Mesenchymal stem cell (in vitro differentiated cells and primary cell): ENCODE results near the gene SLK.

Experiments used
- DNase-seq: peaks from one replicate; pipeline ENCODE4 v3.0.0-alpha.2; 2013
- H2AFZ ChIP-seq: one replicate; pipeline ENCODE4 v1.6.1; 2013; ENCODE audit warnings: low read depth, mild to moderate bottlenecking, control low read depth, inconsistent platforms, low read length, moderate library complexity
- H2AK5ac ChIP-seq: 2 replicates; pipeline ENCODE4 v1.6.1; 2013; ENCODE audit warnings: low read length, moderate library complexity, mild to moderate bottlenecking, inconsistent platforms; ENCODE audit not compliant: severe bottlenecking
- H2BK120ac ChIP-seq: one replicate; pipeline ENCODE4 v1.6.1; 2013; ENCODE audit warnings: low read depth, mild to moderate bottlenecking, inconsistent platforms, low read length, moderate library complexity
- H2BK12ac ChIP-seq, 2 experiments: one replicate each; pipeline ENCODE4 v1.6.1; 2013; ENCODE audit warnings: inconsistent platforms in 2 of 2, low read length in 2 of 2, mild to moderate bottlenecking in 2 of 2, moderate library complexity in 2 of 2, control low read depth in 1 of 2
- H2BK15ac ChIP-seq: one replicate; pipeline ENCODE4 v1.6.1; 2013; ENCODE audit warnings: mild to moderate bottlenecking, low read depth, inconsistent platforms; ENCODE audit not compliant: poor library complexity, severe bottlenecking
- H2BK5ac ChIP-seq: 2 replicates; pipeline ENCODE4 v1.6.1; 2013; ENCODE audit warnings: low read depth, mild to moderate bottlenecking, low read length, control low read depth, inconsistent platforms; ENCODE audit not compliant: poor library complexity, severe bottlenecking
- H3K14ac ChIP-seq, 2 experiments: one replicate each; pipeline ENCODE4 v1.6.1; 2013; ENCODE audit warnings: inconsistent platforms in 2 of 2, low read length in 2 of 2, control low read depth in 1 of 2, mild to moderate bottlenecking in 1 of 2, moderate library complexity in 1 of 2
- H3K18ac ChIP-seq, 2 experiments: one replicate each; pipeline ENCODE4 v1.6.1; 2013; ENCODE audit warnings: inconsistent platforms in 2 of 2, low read length in 2 of 2, control low read depth in 1 of 2, low read depth in 1 of 2, mild to moderate bottlenecking in 1 of 2
- H3K23ac ChIP-seq, 2 experiments: one replicate each; pipeline ENCODE4 v1.6.1; 2013; ENCODE audit warnings: inconsistent platforms in 2 of 2, low read length in 2 of 2, mild to moderate bottlenecking in 2 of 2, moderate library complexity in 2 of 2, control low read depth in 1 of 2
- H3K27ac ChIP-seq: 2 replicates; pipeline ENCODE4 v1.5.1; 2013; ENCODE audit warnings: mild to moderate bottlenecking, moderate library complexity, low read length, control low read depth, inconsistent platforms; ENCODE audit not compliant: poor library complexity, severe bottlenecking
- H3K27me3 ChIP-seq, 2 experiments: 2 replicates each; pipeline versions ENCODE4 v1.6.1 to v1.7.0; 2013; ENCODE audit warnings: low read length in 2 of 2, mild to moderate bottlenecking in 2 of 2, moderate library complexity in 2 of 2, control low read depth in 1 of 2, inconsistent platforms in 1 of 2; ENCODE audit not compliant: control insufficient read depth in 1 of 2, insufficient read depth in 1 of 2
- H3K36me3 ChIP-seq, 2 experiments: 2 replicates each; pipeline versions ENCODE4 v1.6.1 to v1.7.0; 2013; ENCODE audit warnings: low read length in 2 of 2, control low read depth in 1 of 2, inconsistent platforms in 1 of 2, low read depth in 1 of 2, mild to moderate bottlenecking in 1 of 2; ENCODE audit not compliant: insufficient read depth in 2 of 2, control insufficient read depth in 1 of 2
- H3K4ac ChIP-seq, 2 experiments: one replicate each; pipeline ENCODE4 v1.6.1; 2013; ENCODE audit warnings: inconsistent platforms in 2 of 2, low read length in 2 of 2, mild to moderate bottlenecking in 2 of 2, moderate library complexity in 2 of 2, control low read depth in 1 of 2, low read depth in 1 of 2
- H3K4me1 ChIP-seq: 2 replicates; pipeline ENCODE4 v1.6.1; 2013; ENCODE audit warnings: low read depth, low read length, control low read depth; ENCODE audit not compliant: control insufficient read depth, insufficient read depth
- H3K4me2 ChIP-seq: 2 replicates; pipeline ENCODE4 v1.6.1; 2013; ENCODE audit warnings: low read length, mild to moderate bottlenecking, inconsistent platforms; ENCODE audit not compliant: poor library complexity, severe bottlenecking
- H3K4me3 ChIP-seq, 2 experiments: 2 replicates each; pipeline versions ENCODE4 v1.5.1 to v1.7.0; 2013; ENCODE audit warnings: low read length in 2 of 2, mild to moderate bottlenecking in 2 of 2, control low read depth in 1 of 2, low read depth in 1 of 2; ENCODE audit not compliant: insufficient read depth in 1 of 2
- H3K79me1 ChIP-seq: replicated peaks from 2 replicates; pipeline ENCODE4 v1.6.1; 2013; ENCODE audit warnings: mild to moderate bottlenecking, control low read depth, low read length, inconsistent platforms; ENCODE audit not compliant: poor library complexity, severe bottlenecking
- H3K9ac ChIP-seq: 2 replicates; pipeline ENCODE4 v1.7.0; 2013; ENCODE audit warnings: mild to moderate bottlenecking, low read length, moderate library complexity
- H3K9me3 ChIP-seq: 2 replicates; pipeline ENCODE4 v1.7.0; 2013; ENCODE audit warnings: mild to moderate bottlenecking, low read length; ENCODE audit not compliant: control insufficient read depth
- H4K8ac ChIP-seq: one replicate; pipeline ENCODE4 v1.6.1; 2013; ENCODE audit warnings: inconsistent platforms, mild to moderate bottlenecking, low read length, moderate library complexity
- H4K91ac ChIP-seq: one replicate; pipeline ENCODE4 v1.6.1; 2013; ENCODE audit warnings: mild to moderate bottlenecking, low read length, inconsistent platforms
- WGBS: methylation state at CpG from one replicate; pipeline ENCODE4 v1.1.7; 2013; ENCODE audit warnings: mixed read lengths; 5-methylcytosine and 5-hydroxymethylcytosine counted together

The SLK gene

DNA sequence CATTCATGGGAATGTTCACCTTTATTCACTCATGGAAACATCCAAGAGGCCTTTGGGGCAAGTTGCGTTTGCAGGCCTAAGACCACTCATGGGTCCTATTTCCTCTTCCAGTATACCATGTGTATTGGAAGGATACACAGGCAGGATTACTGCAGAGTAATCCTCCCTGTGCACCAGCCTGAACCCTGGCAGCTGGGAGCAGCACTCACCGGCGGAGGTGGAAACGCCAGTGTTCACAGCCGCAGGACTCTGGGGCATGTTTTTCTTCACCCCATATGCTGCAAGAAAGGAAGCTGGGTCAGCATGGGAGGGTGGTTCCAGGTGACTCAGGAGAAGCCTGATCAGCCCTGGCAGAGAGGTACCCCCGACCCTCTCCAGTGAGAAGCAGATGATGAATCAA is 94.3 kb downstream of the SLK start:
- no peak for DNase-seq
- no peak overlapping the region for H2AK5ac ChIP-seq
- no peaks in the 10 kb centered on the region for H3K27me3 ChIP-seq
- no peak overlapping the region for H4K91ac ChIP-seq
- no peak overlapping the region for H2AFZ ChIP-seq
- H3K9ac ChIP-seq, result no peak overlapping the region
- H3K14ac ChIP-seq, result no peak overlapping the region
- H3K9me3 ChIP-seq, result no peaks in the 10 kb centered on the region
- H2BK5ac ChIP-seq, result no peak overlapping the region
- no peaks in the 10 kb centered on the region for H3K79me1 ChIP-seq
- no peaks in the 10 kb centered on the region for H3K36me3 ChIP-seq
- no peak overlapping the region for H3K27ac ChIP-seq
- no peak overlapping the region for H2BK12ac ChIP-seq
- H3K4me3 ChIP-seq, result no peak overlapping the region
- H3K4me2 ChIP-seq, result no peak overlapping the region
- no peak overlapping the region for H4K8ac ChIP-seq
- no peak overlapping the region for H3K23ac ChIP-seq
- no peak overlapping the region for H2BK120ac ChIP-seq
- H3K4me1 ChIP-seq, result no peaks in the 10 kb centered on the region
- no peak overlapping the region for H3K18ac ChIP-seq
- H3K4ac ChIP-seq, result no peak overlapping the region
- no peak overlapping the region for H2BK15ac ChIP-seq
- 90% methylated on average over 6 of the region's 6 CpGs for WGBS

DNA sequence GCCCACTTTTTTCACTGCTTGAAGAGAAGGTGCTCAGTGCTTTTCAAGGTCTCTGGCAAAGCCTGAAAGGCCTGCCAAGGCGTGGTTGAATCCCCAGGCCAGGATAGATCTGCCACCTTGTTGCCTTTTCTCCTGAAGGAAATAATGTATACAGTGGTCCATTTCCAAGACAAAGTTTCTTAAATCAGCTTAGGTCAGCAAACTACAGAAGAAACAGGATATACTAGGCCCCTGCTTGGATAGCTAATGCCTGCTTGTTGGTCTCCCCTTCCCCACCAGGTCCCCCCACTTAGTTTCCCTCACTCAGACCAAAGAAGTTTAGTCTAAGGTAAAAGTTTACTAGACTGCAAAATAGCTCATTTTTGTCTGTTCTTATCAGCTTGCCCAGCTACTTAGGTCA is 98.8 kb downstream of the SLK start:
- Histone ChIP-seq H3K4me1 (peaks cover 3% of the 10 kb centered on the region), H3K18ac (no peak overlapping the region), H3K27ac (no peak overlapping the region), H3K4me2 (no peak overlapping the region), H3K14ac (no peak overlapping the region), H2BK12ac (no peak overlapping the region), H3K27me3 (no peaks in the 10 kb centered on the region), H3K9me3 (no peaks in the 10 kb centered on the region), H2AK5ac (no peak overlapping the region), H3K4me3 (no peak overlapping the region), H2BK15ac (no peak overlapping the region), H3K79me1 (no peaks in the 10 kb centered on the region), H2BK120ac (no peak overlapping the region), H2BK5ac (no peak overlapping the region), H3K9ac (no peak overlapping the region), H4K8ac (no peak overlapping the region), H3K4ac (no peak overlapping the region), H4K91ac (no peak overlapping the region), H3K36me3 (no peaks in the 10 kb centered on the region), H2AFZ (no peak overlapping the region), H3K23ac (no peak overlapping the region)
- no peak for DNase-seq
- 38% methylated on average over 1 of the region's 1 CpG for WGBS

DNA sequence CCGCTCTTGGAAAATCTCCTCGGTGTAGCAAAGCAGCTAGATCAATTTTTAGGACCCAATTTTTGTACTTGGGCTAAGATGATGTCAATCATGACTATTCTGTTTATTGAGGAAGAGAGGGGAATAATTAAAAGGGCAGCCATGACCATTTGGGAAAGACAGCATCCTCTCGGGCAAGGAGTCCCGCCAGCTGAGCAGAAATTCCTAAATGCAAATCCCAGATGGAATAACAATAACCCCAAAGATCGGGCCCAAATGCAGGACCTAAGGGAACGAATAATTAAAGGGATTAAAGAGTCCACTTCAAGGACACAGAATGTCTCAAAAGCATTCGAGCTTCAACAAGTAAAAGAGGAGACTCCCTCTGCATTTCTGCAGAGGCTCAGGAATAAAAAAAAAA is 100.0 kb downstream of the SLK start:
- Histone ChIP-seq H3K36me3 (no peaks in the 10 kb centered on the region), H3K27ac (no peak overlapping the region), H3K4ac (no peak overlapping the region), H3K18ac (no peak overlapping the region), H4K8ac (no peak overlapping the region), H2BK120ac (no peak overlapping the region), H4K91ac (no peak overlapping the region), H3K9me3 (no peaks in the 10 kb centered on the region), H2AK5ac (no peak overlapping the region), H2BK5ac (no peak overlapping the region), H3K4me3 (no peak overlapping the region), H3K14ac (no peak overlapping the region), H2BK12ac (no peak overlapping the region), H3K23ac (no peak overlapping the region), H3K27me3 (no peaks in the 10 kb centered on the region), H3K4me1 (peaks cover 3% of the 10 kb centered on the region), H3K9ac (no peak overlapping the region), H2BK15ac (no peak overlapping the region), H3K4me2 (no peak overlapping the region), H3K79me1 (no peaks in the 10 kb centered on the region), H2AFZ (no peak overlapping the region)
- 85% methylated on average over 6 of the region's 7 CpGs for WGBS
- DNase-seq, result no peak

DNA sequence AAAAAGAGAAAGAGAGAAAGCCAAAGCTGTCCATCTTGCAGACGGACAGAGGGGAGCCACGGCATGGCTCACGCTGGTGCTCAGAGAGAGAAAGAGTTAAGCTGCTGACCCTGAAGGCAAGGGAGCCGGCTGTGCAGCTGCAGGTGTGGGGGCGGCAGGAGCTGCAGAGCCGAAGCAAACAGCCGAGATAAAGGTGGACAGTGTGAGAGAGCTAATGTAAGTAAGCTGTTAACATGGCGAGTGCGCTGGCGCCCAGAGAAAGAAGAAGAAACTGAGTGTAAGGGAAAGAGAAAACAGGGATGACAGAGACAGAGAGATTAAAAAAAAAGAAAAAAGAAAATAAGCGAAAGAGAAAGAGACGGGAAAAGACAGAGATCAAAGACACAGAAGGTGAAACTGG is 100.6 kb downstream of the SLK start:
- H3K18ac ChIP-seq, result no peak overlapping the region

More for the DNA sequence above, 100.6 kb downstream of the SLK start:
- no peak overlapping the region for H3K4me2 ChIP-seq
- H2BK5ac ChIP-seq, result no peak overlapping the region
- no peak overlapping the region for H2BK15ac ChIP-seq
- H3K4me1 ChIP-seq, result peaks cover 3% of the 10 kb centered on the region
- H2AK5ac ChIP-seq, result no peak overlapping the region
- no peak overlapping the region for H3K14ac ChIP-seq
- no peaks in the 10 kb centered on the region for H3K27me3 ChIP-seq
- 59% methylated on average over 12 of the region's 12 CpGs for whole genome bisulfite sequencing
- H3K9me3 ChIP-seq, result no peaks in the 10 kb centered on the region
- no peak overlapping the region for H3K27ac ChIP-seq
- no peak for DNase-seq
- no peak overlapping the region for H3K4ac ChIP-seq
- H4K8ac ChIP-seq, result no peak overlapping the region
- no peak overlapping the region for H2AFZ ChIP-seq
- no peak overlapping the region for H3K4me3 ChIP-seq
- H3K79me1 ChIP-seq, result no peaks in the 10 kb centered on the region
- H4K91ac ChIP-seq, result no peak overlapping the region
- H3K9ac ChIP-seq, result no peak overlapping the region
- no peaks in the 10 kb centered on the region for H3K36me3 ChIP-seq
- H3K23ac ChIP-seq, result no peak overlapping the region
- H2BK12ac ChIP-seq, result no peak overlapping the region
- H2BK120ac ChIP-seq, result no peak overlapping the region
